Measurements from ENCODE around the gene EVPL.
"Not testable (repeated sequence)": the region's sequence is repeated elsewhere in the genome, so short reads cannot be mapped to it uniquely, and the experiment has no call there.

EVPL gene

DNA sequence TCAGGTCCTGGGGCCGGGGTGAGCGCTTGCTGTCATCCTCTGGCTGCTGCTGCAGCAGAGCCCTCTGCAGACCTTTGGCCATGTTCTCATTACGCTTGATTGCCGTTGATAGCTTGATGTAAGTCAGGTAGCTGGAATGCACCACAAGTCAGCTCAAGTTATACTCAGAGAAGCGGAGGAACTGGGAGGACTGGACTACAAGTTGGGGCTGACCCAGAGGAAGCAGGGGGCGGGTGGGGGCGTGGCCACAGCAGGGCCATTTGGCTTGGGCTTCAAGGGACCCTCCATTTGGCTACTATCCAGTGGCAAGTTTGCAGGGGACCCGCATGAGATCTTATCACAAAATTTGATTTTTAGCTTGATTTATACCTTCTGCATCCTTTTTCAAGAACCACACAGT lies 19.0 kb upstream of the EVPL start:
- Histone ChIP-seq H2BK5ac (ENCODE audit: low read depth, low read length, poor library complexity, severe bottlenecking) (no peak overlapping the region), H3K4me1 (ENCODE audit: control insufficient read depth, insufficient read depth, low read depth, low read length) (peaks cover 25% of the 10 kb centered on the region), H2BK12ac (ENCODE audit: low read length in 2 of 2) (no peak overlapping the region), H4K8ac (ENCODE audit: low read length) (no peak overlapping the region), H3K9ac (ENCODE audit: low read length) (no peak overlapping the region), H4K91ac (ENCODE audit: low read length) (no peak overlapping the region), H3K4me3 (ENCODE audit: insufficient read depth in 1 of 2, low read depth in 1 of 2, low read length in 2 of 2) (no peak overlapping the region), H3K27me3 (ENCODE audit: control insufficient read depth in 1 of 2, insufficient read depth in 1 of 2, low read length in 2 of 2) (no peaks in the 10 kb centered on the region), H2BK15ac (ENCODE audit: low read depth, poor library complexity, severe bottlenecking) (no peak overlapping the region), H2AK5ac (ENCODE audit: low read length, severe bottlenecking) (no peak overlapping the region), H3K4ac (ENCODE audit: low read depth in 1 of 2, low read length in 2 of 2) (no peak overlapping the region), H3K9me3 (ENCODE audit: control insufficient read depth, low read length) (no peaks in the 10 kb centered on the region), H3K14ac (ENCODE audit: low read length in 2 of 2) (no peak overlapping the region), H3K36me3 (ENCODE audit: control insufficient read depth in 1 of 2, insufficient read depth in 2 of 2, low read depth in 1 of 2, low read length in 2 of 2) (peaks cover 72 to 97% of the 10 kb centered on the region in 2 experiments), H2BK120ac (ENCODE audit: low read depth, low read length) (no peak overlapping the region), H3K4me2 (ENCODE audit: low read length, poor library complexity, severe bottlenecking) (no peak overlapping the region), H3K18ac (ENCODE audit: low read depth in 1 of 2, low read length in 2 of 2) (no peak overlapping the region), H2AFZ (ENCODE audit: low read depth, low read length) (no peak overlapping the region), H3K23ac (ENCODE audit: low read length in 2 of 2) (no peak overlapping the region), H3K79me1 (replicated peaks; ENCODE audit: low read length, poor library complexity, severe bottlenecking) (peaks cover 33% of the 10 kb centered on the region), H3K27ac (ENCODE audit: low read length, poor library complexity, severe bottlenecking) (no peak overlapping the region)
- WGBS, result 98% methylated on average over 8 of the region's 8 CpGs
- no peak for DNase-seq

DNA sequence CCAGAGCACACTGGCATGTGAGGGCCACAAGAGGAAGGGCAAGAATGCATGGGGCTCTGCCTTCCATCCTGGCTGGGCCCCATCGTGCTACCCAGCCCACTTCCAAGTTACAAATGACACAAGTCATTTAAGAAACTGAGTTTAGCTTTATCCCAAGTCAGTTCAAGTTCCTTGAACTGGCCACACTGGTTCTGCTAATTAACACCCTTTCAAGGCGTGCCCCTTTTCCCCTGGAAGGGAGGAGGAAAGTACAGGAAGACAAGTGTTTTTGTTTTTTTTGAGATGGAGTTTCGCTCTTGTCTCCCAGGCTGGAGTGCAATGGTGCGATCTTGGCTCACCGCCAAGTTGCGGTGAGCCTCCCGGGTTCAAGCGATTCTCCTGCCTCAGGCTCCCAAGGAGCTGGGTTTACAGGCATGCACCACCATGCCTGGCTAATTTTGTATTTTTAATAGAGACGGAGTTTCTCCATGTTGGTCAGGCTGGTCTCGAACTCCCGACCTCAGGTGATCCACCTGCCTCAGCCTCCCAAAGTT lies 17.4 kb upstream of the EVPL start:
- H3K23ac ChIP-seq (ENCODE audit: low read length in 2 of 2); H3K9ac ChIP-seq (ENCODE audit: low read length); H2BK120ac ChIP-seq (ENCODE audit: low read depth, low read length); H2BK5ac ChIP-seq (ENCODE audit: low read depth, low read length, poor library complexity, severe bottlenecking); H3K4me3 ChIP-seq (ENCODE audit: insufficient read depth in 1 of 2, low read depth in 1 of 2, low read length in 2 of 2); H3K27me3 ChIP-seq (ENCODE audit: control insufficient read depth in 1 of 2, insufficient read depth in 1 of 2, low read length in 2 of 2); H3K18ac ChIP-seq (ENCODE audit: low read depth in 1 of 2, low read length in 2 of 2); H2AK5ac ChIP-seq (ENCODE audit: low read length, severe bottlenecking); H3K9me3 ChIP-seq (ENCODE audit: control insufficient read depth, low read length); H3K4me2 ChIP-seq (ENCODE audit: low read length, poor library complexity, severe bottlenecking); H3K4ac ChIP-seq (ENCODE audit: low read depth in 1 of 2, low read length in 2 of 2); H4K8ac ChIP-seq (ENCODE audit: low read length); H3K27ac ChIP-seq (ENCODE audit: low read length, poor library complexity, severe bottlenecking); H3K14ac ChIP-seq (ENCODE audit: low read length in 2 of 2); H2BK15ac ChIP-seq (ENCODE audit: low read depth, poor library complexity, severe bottlenecking); H2BK12ac ChIP-seq (ENCODE audit: low read length in 2 of 2); H4K91ac ChIP-seq (ENCODE audit: low read length); DNase-seq; H2AFZ ChIP-seq (ENCODE audit: low read depth, low read length): not testable (repeated sequence)
- H3K36me3 ChIP-seq (ENCODE audit: control insufficient read depth in 1 of 2, insufficient read depth in 2 of 2, low read depth in 1 of 2, low read length in 2 of 2), result peaks cover 77 to 97% of the 10 kb centered on the region in 2 experiments
- H3K4me1 ChIP-seq (ENCODE audit: control insufficient read depth, insufficient read depth, low read depth, low read length), result peaks cover 24% of the 10 kb centered on the region
- 98% methylated on average over 11 of the region's 11 CpGs for WGBS
- peaks cover 35% of the 10 kb centered on the region for H3K79me1 ChIP-seq (replicated peaks; ENCODE audit: low read length, poor library complexity, severe bottlenecking)

DNA sequence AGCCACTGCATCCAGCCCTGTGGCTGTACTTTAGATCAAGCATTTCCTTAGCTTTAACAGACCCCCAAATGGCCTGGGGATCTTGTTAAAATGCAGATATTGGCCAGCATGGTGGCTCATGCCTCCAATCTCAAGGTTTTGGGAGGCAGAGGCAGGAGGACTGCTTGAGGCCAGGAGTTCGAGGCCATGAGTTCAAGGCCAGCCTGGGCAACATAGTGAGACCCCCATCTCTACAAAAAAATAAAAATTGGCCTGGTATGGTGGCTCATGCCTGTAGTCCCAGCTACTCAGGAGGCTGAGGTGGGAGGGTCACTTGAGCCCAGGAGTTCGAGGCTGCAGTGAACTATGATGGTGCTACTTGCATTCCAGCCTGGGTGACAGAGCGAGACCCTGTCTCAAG lies 15.8 kb upstream of the EVPL start:
- not testable (repeated sequence) for H2BK15ac ChIP-seq (ENCODE audit: low read depth, poor library complexity, severe bottlenecking); H2BK120ac ChIP-seq (ENCODE audit: low read depth, low read length); H3K27ac ChIP-seq (ENCODE audit: low read length, poor library complexity, severe bottlenecking); DNase-seq; H3K4me3 ChIP-seq (ENCODE audit: insufficient read depth in 1 of 2, low read depth in 1 of 2, low read length in 2 of 2); H2BK12ac ChIP-seq (ENCODE audit: low read length in 2 of 2); H4K91ac ChIP-seq (ENCODE audit: low read length); H2BK5ac ChIP-seq (ENCODE audit: low read depth, low read length, poor library complexity, severe bottlenecking); H3K18ac ChIP-seq (ENCODE audit: low read depth in 1 of 2, low read length in 2 of 2); H3K23ac ChIP-seq (ENCODE audit: low read length in 2 of 2); H4K8ac ChIP-seq (ENCODE audit: low read length); H3K4ac ChIP-seq (ENCODE audit: low read depth in 1 of 2, low read length in 2 of 2); H3K14ac ChIP-seq (ENCODE audit: low read length in 2 of 2); H3K4me2 ChIP-seq (ENCODE audit: low read length, poor library complexity, severe bottlenecking); H3K9me3 ChIP-seq (ENCODE audit: control insufficient read depth, low read length); H2AFZ ChIP-seq (ENCODE audit: low read depth, low read length); H3K27me3 ChIP-seq (ENCODE audit: control insufficient read depth in 1 of 2, insufficient read depth in 1 of 2, low read length in 2 of 2); H3K9ac ChIP-seq (ENCODE audit: low read length); H2AK5ac ChIP-seq (ENCODE audit: low read length, severe bottlenecking)
- peaks cover 17% of the 10 kb centered on the region for H3K4me1 ChIP-seq (ENCODE audit: control insufficient read depth, insufficient read depth, low read depth, low read length)
- WGBS, result 100% methylated on average over 2 of the region's 3 CpGs
- peaks cover 32% of the 10 kb centered on the region for H3K79me1 ChIP-seq (replicated peaks; ENCODE audit: low read length, poor library complexity, severe bottlenecking)
- H3K36me3 ChIP-seq (ENCODE audit: control insufficient read depth in 1 of 2, insufficient read depth in 2 of 2, low read depth in 1 of 2, low read length in 2 of 2), result peaks cover 79 to 97% of the 10 kb centered on the region in 2 experiments

DNA sequence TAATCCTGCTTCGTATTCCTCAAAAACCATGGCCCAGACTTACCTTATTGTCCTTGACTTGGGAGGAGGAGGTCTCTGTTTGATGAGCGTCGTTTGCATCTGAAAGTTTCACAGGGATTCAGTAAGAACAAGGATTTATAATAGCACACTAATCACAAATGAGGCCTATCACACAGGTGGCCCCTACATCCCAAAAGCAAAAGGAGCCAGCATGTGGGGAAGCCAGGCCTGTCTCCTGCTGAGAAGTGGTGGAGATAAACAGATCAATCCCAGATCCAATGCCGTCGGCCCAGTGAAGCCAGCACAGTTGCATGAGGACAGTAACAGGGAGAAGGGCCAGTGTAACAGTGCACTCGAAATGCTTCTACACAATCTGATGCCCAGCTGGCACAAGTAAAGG lies 13.3 kb upstream of the EVPL start:
- Histone ChIP-seq H2AK5ac (ENCODE audit: low read length, severe bottlenecking) (peak overlapping the region; percentile 34), H3K18ac (ENCODE audit: low read depth in 1 of 2, low read length in 2 of 2) (no peak overlapping the region), H3K23ac (ENCODE audit: low read length in 2 of 2) (no peak overlapping the region), H2BK15ac (ENCODE audit: low read depth, poor library complexity, severe bottlenecking) (no peak overlapping the region), H4K8ac (ENCODE audit: low read length) (no peak overlapping the region), H2BK120ac (ENCODE audit: low read depth, low read length) (no peak overlapping the region), H3K4me3 (ENCODE audit: insufficient read depth in 1 of 2, low read depth in 1 of 2, low read length in 2 of 2) (no peak overlapping the region), H3K4me1 (ENCODE audit: control insufficient read depth, insufficient read depth, low read depth, low read length) (peaks cover 23% of the 10 kb centered on the region), H3K9me3 (ENCODE audit: control insufficient read depth, low read length) (no peaks in the 10 kb centered on the region), H3K79me1 (replicated peaks; ENCODE audit: low read length, poor library complexity, severe bottlenecking) (peaks cover 24% of the 10 kb centered on the region), H3K9ac (ENCODE audit: low read length) (no peak overlapping the region), H3K14ac (ENCODE audit: low read length in 2 of 2) (no peak overlapping the region), H4K91ac (ENCODE audit: low read length) (no peak overlapping the region), H2BK12ac (ENCODE audit: low read length in 2 of 2) (no peak overlapping the region), H3K27ac (ENCODE audit: low read length, poor library complexity, severe bottlenecking) (no peak overlapping the region), H2AFZ (ENCODE audit: low read depth, low read length) (no peak overlapping the region), H3K36me3 (ENCODE audit: control insufficient read depth in 1 of 2, insufficient read depth in 2 of 2, low read depth in 1 of 2, low read length in 2 of 2) (peaks cover 63 to 73% of the 10 kb centered on the region in 2 experiments), H3K4me2 (ENCODE audit: low read length, poor library complexity, severe bottlenecking) (no peak overlapping the region), H2BK5ac (ENCODE audit: low read depth, low read length, poor library complexity, severe bottlenecking) (no peak overlapping the region), H3K4ac (ENCODE audit: low read depth in 1 of 2, low read length in 2 of 2) (no peak overlapping the region), H3K27me3 (ENCODE audit: control insufficient read depth in 1 of 2, insufficient read depth in 1 of 2, low read length in 2 of 2) (no peaks in the 10 kb centered on the region)
- no peak for DNase-seq
- 81% methylated on average over 3 of the region's 6 CpGs for WGBS

All from mesenchymal stem cell (in vitro differentiated cells and primary cell).